Subcutaneous abdominal adipose tissue (tissue), 5 donors: ENCODE data around the gene AP4M1.
"Not testable (repeated sequence)": the region's sequence is repeated elsewhere in the genome, so short reads cannot be mapped to it uniquely, and the experiment has no call there.

Experiments
- H3K27ac ChIP-seq: one replicate; pipeline ENCODE4 v1.7.0; 2013; ENCODE audit warnings: low read depth, mild to moderate bottlenecking, inconsistent platforms, low read length, moderate library complexity
- H3K27me3 ChIP-seq, 5 donors: one replicate each; pipeline ENCODE4 v1.7.0; 2013; ENCODE audit warnings: low read length in 5 of 5, inconsistent platforms in 1 of 5; ENCODE audit not compliant: control insufficient read depth in 5 of 5, insufficient read depth in 4 of 5
- H3K36me3 ChIP-seq, 5 donors: one replicate each; pipeline ENCODE4 v1.7.0; 2013; ENCODE audit warnings: low read length in 5 of 5; ENCODE audit not compliant: control insufficient read depth in 5 of 5, insufficient read depth in 5 of 5
- H3K4me1 ChIP-seq, 5 donors: one replicate each; pipeline ENCODE4 v1.7.0; 2013; ENCODE audit warnings: low read length in 5 of 5, mild to moderate bottlenecking in 3 of 5, moderate library complexity in 1 of 5; ENCODE audit not compliant: control insufficient read depth in 5 of 5, insufficient read depth in 5 of 5
- H3K4me3 ChIP-seq, 5 donors: one replicate each; pipeline ENCODE4 v1.7.0; 2013; ENCODE audit warnings: low read length in 5 of 5, low read depth in 1 of 5
- H3K9ac ChIP-seq, 5 donors: one replicate each; pipeline ENCODE4 v1.7.0; 2013; ENCODE audit warnings: low read length in 5 of 5, mild to moderate bottlenecking in 4 of 5, moderate library complexity in 3 of 5
- H3K9me3 ChIP-seq, 5 donors: one replicate each; pipeline ENCODE4 v1.7.0; 2013; ENCODE audit warnings: low read length in 5 of 5; ENCODE audit not compliant: control insufficient read depth in 5 of 5
- donor health status: healthy.
- donor health status: healthy.
- donor health status: healthy.
- donor health status: healthy.
- donor health status: healthy.

AP4M1 gene

DNA sequence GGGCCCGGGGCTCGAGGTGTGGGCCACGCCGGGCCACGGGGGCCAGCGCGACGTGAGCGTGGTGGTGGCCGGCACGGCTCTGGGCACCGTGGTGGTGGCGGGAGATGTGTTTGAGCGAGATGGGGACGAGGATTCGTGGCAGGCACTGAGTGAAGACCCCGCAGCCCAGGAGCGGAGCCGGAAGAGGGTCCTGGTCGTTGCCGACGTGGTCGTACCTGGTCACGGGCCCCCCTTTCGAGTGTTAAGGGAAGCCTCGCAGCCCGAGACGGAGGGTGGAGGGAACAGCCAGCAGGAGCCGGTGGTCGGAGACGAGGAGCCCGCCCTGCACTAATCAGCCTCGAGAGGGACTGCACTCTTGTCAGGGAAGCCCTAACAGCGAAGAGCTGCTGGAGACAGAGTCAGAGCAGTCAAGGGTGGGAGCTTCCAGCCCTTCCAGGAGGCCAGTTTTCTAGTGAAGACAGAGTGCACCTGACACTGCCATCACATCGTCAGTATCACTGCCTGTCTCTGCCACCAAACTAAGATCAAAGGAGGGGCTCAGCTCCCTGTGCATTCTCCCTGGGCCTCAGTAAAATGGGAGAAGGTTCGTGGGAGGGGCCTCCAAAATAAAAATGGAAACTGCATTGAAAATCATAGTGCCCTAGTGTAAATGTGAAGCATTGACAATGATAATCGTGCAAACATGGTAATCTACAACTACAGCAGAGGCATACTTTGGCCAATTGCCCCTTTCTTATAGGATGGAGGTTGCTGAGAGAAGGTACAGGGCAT lies 26.6 kb downstream of the AP4M1 start:
- no peaks in the 10 kb centered on the region for H3K9me3 ChIP-seq
- H3K4me3 ChIP-seq = peak overlapping the region; percentile 66 to 96 (median 89)
- H3K27ac ChIP-seq = peak overlapping the region; percentile 81
- peaks cover 2 to 41% (median 29%) of the 10 kb centered on the region in 5 donors for H3K4me1 ChIP-seq
- H3K9ac ChIP-seq = peak overlapping the region in 4 of 5 donors; percentile 87 to 94 (median 92)
- H3K36me3 ChIP-seq = peaks cover 0 to 5% (median 0%) of the 10 kb centered on the region in 5 donors
- peaks cover 0 to 4% (median 0%) of the 10 kb centered on the region in 5 donors for H3K27me3 ChIP-seq

DNA sequence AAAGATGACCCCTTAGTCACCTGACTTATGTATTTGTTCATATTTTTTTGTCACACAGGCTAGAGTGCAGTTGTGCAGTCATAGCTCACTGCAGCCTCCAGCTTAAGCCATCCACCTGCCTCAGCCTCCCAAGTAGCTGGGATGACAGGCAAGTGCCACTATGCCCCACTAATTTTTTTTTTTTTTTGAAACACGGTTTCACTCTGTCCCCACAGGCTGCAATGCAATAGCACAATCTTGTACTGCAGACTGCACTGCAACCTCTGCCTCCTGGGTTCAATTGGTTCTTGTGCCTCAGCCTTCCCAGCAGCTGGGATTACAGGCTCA lies 27.2 kb downstream of the AP4M1 start:
- Histone ChIP-seq H3K9ac (peak overlapping the region in 1 of 5 donors; percentile 92), H3K27ac (no peak overlapping the region), H3K27me3 (peaks cover 0 to 4% (median 0%) of the 10 kb centered on the region in 5 donors), H3K9me3 (no peaks in the 10 kb centered on the region), H3K4me3 (no peak overlapping the region), H3K36me3 (peaks cover 0 to 5% (median 0%) of the 10 kb centered on the region in 5 donors), H3K4me1 (peaks cover 2 to 41% (median 29%) of the 10 kb centered on the region in 5 donors)

DNA sequence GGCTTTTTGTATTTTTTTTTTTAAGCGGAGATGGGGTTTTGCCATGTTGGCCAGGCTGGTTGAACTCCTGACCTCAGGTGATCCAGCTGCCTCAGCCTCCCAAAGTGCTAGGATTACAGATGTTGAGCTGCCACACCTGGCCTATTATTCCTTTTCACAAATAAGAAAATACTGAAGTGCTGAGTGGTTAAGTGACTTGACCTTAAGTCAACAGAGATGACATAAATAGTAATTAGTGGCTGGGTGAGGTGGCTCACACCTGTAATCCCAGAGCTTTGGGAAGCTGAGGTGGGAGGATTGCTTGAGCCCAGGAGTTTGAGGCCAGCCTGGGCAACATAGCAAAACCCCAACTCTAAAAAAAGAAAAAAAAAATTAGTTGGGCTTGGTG lies 28.8 kb downstream of the AP4M1 start:
- not testable (repeated sequence) for H3K36me3 ChIP-seq, H3K9me3 ChIP-seq, H3K27ac ChIP-seq, H3K27me3 ChIP-seq, H3K4me3 ChIP-seq, H3K9ac ChIP-seq
- H3K4me1 ChIP-seq = peaks cover 2 to 32% (median 24%) of the 10 kb centered on the region in 5 donors

DNA sequence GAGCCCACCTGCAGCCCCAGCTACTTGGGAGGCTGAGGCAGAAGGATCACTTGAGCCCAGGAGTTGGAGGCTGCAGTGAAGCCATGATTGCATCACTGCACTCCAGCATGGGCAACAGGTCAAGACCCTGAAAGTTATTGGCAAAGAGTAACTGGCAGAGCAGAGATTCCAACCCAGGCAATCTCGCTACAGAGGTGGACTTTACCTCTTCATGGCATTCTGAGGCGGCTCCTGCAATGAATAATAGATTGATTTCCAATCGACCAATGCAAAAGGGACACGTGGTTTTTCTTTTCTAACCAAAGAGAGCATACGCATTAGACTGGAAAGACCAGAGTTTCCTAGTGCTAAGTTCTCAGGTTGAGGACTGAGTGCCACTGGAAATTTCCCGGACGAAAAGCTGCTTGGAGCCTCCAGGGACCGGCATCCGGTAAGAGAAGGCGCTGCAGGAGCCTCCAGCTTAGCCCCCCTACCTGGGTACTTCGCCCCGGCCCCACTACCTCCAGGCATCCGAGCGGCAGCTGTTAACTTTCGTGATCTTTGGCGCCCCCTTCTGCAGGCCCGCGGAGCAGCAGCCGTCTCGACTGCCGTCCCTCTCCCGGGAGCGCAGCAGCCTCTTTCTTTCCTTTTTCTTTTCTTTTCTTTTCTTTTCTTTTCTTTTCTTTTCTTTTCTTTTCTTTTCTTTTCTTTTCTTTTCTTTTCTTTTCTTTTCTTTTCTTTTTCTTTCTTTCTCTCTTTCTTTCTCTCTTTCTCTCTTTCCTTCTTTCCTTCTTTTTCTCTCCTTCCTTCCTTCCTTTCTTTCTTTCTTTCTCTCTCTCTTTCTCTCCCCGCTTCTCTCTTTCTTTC lies 29.4 kb downstream of the AP4M1 start:
- peaks cover 2 to 27% (median 24%) of the 10 kb centered on the region in 5 donors for H3K4me1 ChIP-seq
- H3K27ac ChIP-seq = no peak overlapping the region
- no peaks in the 10 kb centered on the region for H3K9me3 ChIP-seq
- no peak overlapping the region for H3K4me3 ChIP-seq
- H3K36me3 ChIP-seq = no peaks in the 10 kb centered on the region
- H3K9ac ChIP-seq = no peak overlapping the region
- peaks cover 0 to 6% (median 0%) of the 10 kb centered on the region in 5 donors for H3K27me3 ChIP-seq

DNA sequence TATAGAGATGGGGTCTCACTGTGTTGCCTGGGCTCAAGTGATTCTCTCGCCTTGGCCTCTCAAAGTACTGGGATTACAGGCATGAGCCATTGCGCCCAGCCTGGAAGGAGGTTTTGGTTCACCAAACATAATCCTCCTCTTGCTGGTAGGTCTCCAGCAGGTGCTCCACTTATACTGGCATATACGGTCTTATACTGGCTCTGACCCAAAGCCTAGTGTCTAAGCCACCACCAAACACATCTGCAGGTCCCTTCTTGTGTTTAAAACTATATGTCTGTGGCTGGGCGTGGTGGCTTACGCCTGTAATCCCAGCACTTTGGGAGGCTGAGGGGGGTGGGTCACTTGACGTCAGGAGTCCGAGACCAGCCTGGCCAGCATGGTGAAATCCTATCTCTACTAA lies 30.7 kb downstream of the AP4M1 start:
- no peaks in the 10 kb centered on the region for H3K9me3 ChIP-seq
- H3K27me3 ChIP-seq = peaks cover 0 to 6% (median 0%) of the 10 kb centered on the region in 5 donors
- H3K27ac ChIP-seq = no peak overlapping the region
- H3K4me3 ChIP-seq = no peak overlapping the region
- H3K4me1 ChIP-seq = peaks cover 2 to 19% (median 17%) of the 10 kb centered on the region in 5 donors
- no peak overlapping the region for H3K9ac ChIP-seq
- H3K36me3 ChIP-seq = no peaks in the 10 kb centered on the region

DNA sequence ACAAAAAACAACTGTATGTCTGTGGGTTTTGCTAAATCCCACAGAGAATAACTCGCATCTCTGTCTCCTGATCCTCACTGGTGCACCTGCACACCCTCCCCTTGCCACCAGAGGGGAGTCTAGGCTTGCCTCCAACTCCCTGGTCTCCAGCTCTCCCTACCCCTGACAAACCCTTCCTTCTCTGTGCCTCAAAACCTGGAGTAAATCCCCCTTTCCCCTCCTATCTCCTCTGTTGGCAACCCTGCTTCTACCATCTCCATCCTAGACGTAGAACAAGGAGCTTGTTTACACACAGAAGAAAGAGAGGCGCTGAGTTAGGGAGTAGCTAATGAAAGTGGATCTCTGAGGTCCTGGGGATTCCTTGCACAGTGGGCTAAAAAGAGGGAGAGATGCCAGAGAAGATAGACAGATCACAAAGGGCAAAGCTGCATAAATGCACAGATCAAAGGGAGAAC lies 31.3 kb downstream of the AP4M1 start:
- peaks cover 2 to 15% (median 13%) of the 10 kb centered on the region in 5 donors for H3K4me1 ChIP-seq
- H3K27ac ChIP-seq = no peak overlapping the region
- H3K36me3 ChIP-seq = no peaks in the 10 kb centered on the region
- no peak overlapping the region for H3K4me3 ChIP-seq
- peaks cover 0 to 6% (median 0%) of the 10 kb centered on the region in 5 donors for H3K27me3 ChIP-seq
- no peaks in the 10 kb centered on the region for H3K9me3 ChIP-seq
- no peak overlapping the region for H3K9ac ChIP-seq

DNA sequence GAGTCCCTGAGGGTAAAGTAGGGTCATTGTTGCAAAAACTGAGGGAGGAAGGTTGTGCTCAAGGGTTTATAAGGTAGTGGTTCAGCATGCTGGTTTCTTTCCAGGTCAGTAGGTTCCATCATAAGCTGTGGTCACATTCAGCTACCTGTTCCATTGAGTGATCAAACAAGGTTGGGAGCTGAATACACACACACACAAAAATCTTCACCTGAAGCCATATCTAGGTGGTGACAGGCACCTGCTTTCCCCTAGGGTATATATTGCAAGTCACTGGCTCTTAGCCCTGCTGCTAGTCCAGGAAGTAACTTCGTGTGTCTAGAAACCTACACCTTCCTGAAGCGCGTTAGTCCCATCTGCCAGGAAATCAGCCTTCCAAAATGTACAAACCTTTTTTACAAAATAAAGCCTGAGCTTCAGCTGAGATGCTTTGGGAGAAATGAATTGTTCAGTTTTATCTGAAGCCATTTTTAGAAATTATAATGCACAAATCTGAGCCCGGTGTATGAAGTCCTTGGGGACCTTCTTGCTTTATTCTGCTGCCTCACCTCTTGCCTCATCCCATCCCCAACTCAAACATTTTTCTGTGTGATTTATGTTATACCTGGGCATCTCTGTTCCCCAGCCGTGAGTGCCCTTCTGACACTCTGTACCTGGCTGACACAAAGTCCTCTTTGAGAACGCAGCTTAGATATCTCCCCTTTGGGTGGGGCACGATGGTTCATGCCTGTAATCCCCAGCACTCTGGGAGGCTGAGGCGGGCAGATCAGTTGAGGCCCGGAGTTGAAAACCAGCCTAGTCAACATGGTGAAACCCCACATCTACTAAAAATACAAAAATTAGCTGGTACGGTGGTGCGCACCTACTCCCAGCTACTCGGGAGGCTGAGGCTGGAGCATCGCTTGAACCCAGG lies 36.7 kb downstream of the AP4M1 start:
- Histone ChIP-seq H3K4me3 (no peak overlapping the region), H3K4me1 (no peaks in the 10 kb centered on the region), H3K27me3 (peaks cover 0 to 5% (median 2%) of the 10 kb centered on the region in 5 donors), H3K27ac (no peak overlapping the region), H3K9ac (no peak overlapping the region), H3K9me3 (no peaks in the 10 kb centered on the region), H3K36me3 (no peaks in the 10 kb centered on the region)

DNA sequence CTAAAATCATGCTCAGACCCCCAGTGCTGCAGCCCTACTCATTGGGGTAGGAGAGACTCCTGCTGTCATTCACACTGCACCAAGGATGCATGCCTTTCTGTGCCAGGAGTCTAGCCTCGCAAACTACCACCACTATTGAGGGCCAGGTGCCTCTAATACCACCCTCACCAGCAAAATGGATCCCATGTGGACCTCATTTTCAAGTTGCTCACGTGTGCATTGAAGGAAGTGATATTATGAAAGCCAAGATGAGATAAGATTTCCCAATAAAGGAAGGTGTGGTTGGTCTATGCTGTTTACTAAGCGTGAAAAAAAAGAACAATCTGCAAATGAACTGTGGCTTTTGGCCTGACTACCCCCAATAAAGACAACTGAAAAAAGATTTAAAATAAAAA lies 40.1 kb downstream of the AP4M1 start:
- no peak overlapping the region for H3K27ac ChIP-seq
- no peaks in the 10 kb centered on the region for H3K36me3 ChIP-seq
- no peak overlapping the region for H3K9ac ChIP-seq

DNA sequence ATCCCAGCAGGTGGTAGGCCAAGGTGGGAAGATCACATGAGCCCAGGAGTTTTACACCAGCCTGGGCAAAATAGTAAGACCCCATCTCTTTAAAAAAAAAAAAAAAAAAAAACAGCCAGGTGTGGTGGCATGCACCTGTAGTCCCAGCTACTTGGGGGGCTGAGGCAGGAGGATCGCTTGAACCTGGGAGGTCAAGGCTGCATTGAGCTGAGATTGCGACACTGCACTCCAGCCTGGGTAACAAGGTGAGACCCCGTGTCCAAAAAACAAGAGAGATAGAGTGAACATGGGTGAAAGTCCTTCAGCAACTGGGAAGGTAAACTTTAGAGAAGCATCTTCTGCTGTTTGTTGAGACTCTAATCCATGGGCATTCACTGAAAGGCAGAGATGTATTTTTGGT lies 41.0 kb downstream of the AP4M1 start:
- Histone ChIP-seq H3K27ac (no peak overlapping the region), H3K4me1 (no peaks in the 10 kb centered on the region), H3K9ac (no peak overlapping the region), H3K27me3 (peaks cover 0 to 5% (median 0%) of the 10 kb centered on the region in 5 donors), H3K9me3 (no peaks in the 10 kb centered on the region), H3K4me3 (no peak overlapping the region), H3K36me3 (no peaks in the 10 kb centered on the region)

More for the DNA sequence above, 40.1 kb downstream of the AP4M1 start:
- H3K4me3 ChIP-seq = no peak overlapping the region
- peaks cover 0 to 5% (median 0%) of the 10 kb centered on the region in 5 donors for H3K27me3 ChIP-seq
- no peaks in the 10 kb centered on the region for H3K4me1 ChIP-seq
- H3K9me3 ChIP-seq = no peaks in the 10 kb centered on the region
